ENCODE data around the gene CDH4. TPM values are rescaled to one million over a fixed set of nuclear protein-coding genes. Genes with fewer than 3 reads are reported as not detected.

CDH4 gene
- total RNA-seq, 1 donor from 2014 or later, result 39.7 TPM

DNA sequence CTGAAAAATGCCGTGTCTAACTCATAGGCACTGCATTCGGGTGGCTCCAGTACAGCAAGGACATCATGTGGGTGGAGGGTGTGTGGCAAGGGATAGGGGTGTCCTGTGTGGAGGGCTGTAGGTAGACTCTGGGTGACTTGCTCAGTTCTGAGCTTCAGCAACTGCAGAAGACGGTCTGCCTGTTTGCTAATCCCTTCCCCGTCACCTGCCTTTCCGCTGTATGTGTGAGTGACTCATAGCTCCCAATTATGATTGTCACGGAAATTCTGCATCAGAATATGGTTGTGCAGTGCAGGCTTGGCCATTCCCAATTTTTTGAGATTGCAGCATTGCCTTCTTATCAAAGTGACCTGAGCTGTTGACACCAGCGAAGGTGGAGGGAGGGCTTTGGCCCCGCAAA is 174.3 kb downstream of the CDH4 start:
- H3K27me3 ChIP-seq (ENCODE audit: control insufficient read depth, insufficient read depth, low read length), result no peaks in the 10 kb centered on the region
- DNase-seq (ENCODE audit: low read depth), result no peak
- H3K36me3 ChIP-seq (ENCODE audit: control insufficient read depth, insufficient read depth, low read length), result no peaks in the 10 kb centered on the region
- no peak overlapping the region for H3K4me3 ChIP-seq (ENCODE audit: low read depth, low read length)
- TF ChIP-seq, protein P1, sequence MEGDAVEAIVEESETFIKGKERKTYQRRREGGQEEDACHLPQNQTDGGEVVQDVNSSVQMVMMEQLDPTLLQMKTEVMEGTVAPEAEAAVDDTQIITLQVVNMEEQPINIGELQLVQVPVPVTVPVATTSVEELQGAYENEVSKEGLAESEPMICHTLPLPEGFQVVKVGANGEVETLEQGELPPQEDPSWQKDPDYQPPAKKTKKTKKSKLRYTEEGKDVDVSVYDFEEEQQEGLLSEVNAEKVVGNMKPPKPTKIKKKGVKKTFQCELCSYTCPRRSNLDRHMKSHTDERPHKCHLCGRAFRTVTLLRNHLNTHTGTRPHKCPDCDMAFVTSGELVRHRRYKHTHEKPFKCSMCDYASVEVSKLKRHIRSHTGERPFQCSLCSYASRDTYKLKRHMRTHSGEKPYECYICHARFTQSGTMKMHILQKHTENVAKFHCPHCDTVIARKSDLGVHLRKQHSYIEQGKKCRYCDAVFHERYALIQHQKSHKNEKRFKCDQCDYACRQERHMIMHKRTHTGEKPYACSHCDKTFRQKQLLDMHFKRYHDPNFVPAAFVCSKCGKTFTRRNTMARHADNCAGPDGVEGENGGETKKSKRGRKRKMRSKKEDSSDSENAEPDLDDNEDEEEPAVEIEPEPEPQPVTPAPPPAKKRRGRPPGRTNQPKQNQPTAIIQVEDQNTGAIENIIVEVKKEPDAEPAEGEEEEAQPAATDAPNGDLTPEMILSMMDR (IDR thresholded peaks at IDR 0.05; ENCODE audit: insufficient read depth, low read length, poor library complexity, severe bottlenecking), result no peak

DNA sequence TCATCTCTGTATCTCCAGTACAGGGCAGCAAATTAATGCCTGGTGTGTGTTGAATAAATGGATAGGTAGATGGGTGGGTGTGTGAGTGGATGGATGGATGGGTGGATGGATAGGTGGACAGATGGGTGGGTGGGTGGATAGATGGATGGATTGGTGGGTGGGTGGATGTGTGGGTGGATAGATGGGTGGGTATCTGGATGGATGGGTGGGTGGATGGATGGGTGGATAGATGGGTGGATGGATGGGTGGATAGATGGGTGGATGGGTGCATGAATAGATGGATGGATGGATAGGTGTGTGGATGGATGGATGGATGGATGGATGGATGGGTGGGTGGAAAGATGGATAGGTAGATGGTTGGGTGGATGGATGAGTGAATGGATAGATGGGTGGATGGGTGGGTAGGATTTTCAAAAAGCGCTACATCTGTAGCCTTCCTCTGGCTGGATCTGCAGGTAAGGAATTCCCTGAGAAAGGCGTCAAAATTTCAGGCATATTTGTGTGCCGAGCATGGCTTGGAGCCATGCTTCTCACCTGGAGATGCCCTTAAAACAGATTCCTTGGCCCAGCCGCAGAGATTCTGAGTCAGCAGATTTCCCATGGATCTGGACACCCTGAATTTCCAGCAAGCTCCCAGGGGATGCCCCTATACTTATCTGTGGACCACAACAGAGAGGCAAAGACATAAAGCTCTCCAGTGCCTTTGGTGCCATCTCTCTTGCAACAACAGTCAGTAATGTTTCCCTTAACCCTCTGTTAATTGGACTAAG is 177.6 kb downstream of the CDH4 start:
- DNase-seq (ENCODE audit: low read depth), result no peak
- Histone ChIP-seq H3K27me3 (ENCODE audit: control insufficient read depth, insufficient read depth, low read length) (no peaks in the 10 kb centered on the region), H3K36me3 (ENCODE audit: control insufficient read depth, insufficient read depth, low read length) (no peaks in the 10 kb centered on the region), H3K4me3 (ENCODE audit: low read depth, low read length) (no peak overlapping the region)
- TF ChIP-seq, protein P1 (IDR thresholded peaks at IDR 0.05; ENCODE audit: insufficient read depth, low read length, poor library complexity, severe bottlenecking), result no peak

DNA sequence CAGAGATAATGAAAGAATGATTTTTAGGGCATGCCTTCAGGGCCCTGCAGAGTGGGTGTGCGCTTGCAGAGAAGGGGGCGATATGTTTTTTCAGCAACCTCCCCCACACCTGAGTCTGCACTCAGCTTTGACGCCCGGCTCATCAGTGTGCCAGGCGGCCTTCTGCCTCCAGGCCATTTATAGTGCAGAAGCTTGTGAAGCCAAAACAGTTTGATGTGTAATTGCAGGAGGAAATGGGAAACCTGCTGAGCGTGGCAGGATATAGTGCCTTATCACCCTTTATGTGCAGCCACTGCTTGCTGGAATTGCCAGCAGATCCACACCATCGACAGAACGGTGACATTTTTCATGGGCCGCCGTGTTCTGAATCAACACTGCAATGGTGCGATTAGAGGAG is 178.2 kb downstream of the CDH4 start:
- TF ChIP-seq, protein P1 (IDR thresholded peaks at IDR 0.05; ENCODE audit: insufficient read depth, low read length, poor library complexity, severe bottlenecking), result no peak
- H3K27me3 ChIP-seq (ENCODE audit: control insufficient read depth, insufficient read depth, low read length), result no peaks in the 10 kb centered on the region
- DNase-seq (ENCODE audit: low read depth), result no peak
- H3K36me3 ChIP-seq (ENCODE audit: control insufficient read depth, insufficient read depth, low read length), result no peaks in the 10 kb centered on the region
- no peak overlapping the region for H3K4me3 ChIP-seq (ENCODE audit: low read depth, low read length)

DNA sequence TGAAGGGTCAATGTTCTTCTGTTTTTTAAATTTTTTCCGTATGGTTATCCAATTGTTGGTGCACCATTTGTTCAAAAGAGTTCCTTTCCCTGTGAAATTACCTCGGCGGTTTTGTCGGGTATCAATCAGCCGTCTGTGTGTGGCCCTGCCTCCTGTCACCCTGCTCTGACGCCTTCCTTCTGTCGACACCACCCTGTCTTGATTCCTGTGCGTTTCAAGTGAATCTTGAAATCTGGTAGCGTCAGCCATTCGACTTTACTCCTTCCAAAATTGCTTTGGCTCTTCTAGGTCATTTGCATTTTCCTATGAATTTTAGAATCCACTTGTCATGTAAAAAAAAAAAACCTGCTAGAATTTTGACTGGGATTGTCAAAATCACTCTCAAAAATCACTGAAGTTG is 181.1 kb downstream of the CDH4 start:
- TF ChIP-seq, protein P1 (IDR thresholded peaks at IDR 0.05; ENCODE audit: insufficient read depth, low read length, poor library complexity, severe bottlenecking), result no peak
- DNase-seq (ENCODE audit: low read depth), result no peak
- no peak overlapping the region for H3K4me3 ChIP-seq (ENCODE audit: low read depth, low read length)
- H3K36me3 ChIP-seq (ENCODE audit: control insufficient read depth, insufficient read depth, low read length), result no peaks in the 10 kb centered on the region
- no peaks in the 10 kb centered on the region for H3K27me3 ChIP-seq (ENCODE audit: control insufficient read depth, insufficient read depth, low read length)

DNA sequence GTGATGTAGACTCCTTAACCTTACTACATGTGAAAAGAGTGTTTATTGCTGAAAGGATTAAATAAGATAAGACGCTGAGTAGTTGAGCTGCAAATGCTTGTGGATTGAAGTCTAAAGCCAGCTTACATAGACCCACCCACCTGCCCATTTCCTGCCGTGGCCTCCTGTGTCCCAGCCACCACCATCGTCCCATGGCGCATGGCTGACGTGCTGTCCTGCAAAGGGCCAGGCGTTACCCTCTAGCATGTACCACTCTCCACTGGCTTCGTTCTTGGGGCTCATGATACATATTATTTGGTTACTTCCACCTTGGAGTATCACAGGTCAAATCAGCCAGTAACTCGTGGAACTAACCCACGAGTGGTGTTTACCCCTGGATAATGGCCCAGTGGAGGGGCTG is 181.8 kb downstream of the CDH4 start:
- DNase-seq (ENCODE audit: low read depth), result no peak
- Histone ChIP-seq H3K4me3 (ENCODE audit: low read depth, low read length) (no peak overlapping the region), H3K36me3 (ENCODE audit: control insufficient read depth, insufficient read depth, low read length) (no peaks in the 10 kb centered on the region), H3K27me3 (ENCODE audit: control insufficient read depth, insufficient read depth, low read length) (no peaks in the 10 kb centered on the region)
- TF ChIP-seq, protein P1 (IDR thresholded peaks at IDR 0.05; ENCODE audit: insufficient read depth, low read length, poor library complexity, severe bottlenecking), result no peak

DNA sequence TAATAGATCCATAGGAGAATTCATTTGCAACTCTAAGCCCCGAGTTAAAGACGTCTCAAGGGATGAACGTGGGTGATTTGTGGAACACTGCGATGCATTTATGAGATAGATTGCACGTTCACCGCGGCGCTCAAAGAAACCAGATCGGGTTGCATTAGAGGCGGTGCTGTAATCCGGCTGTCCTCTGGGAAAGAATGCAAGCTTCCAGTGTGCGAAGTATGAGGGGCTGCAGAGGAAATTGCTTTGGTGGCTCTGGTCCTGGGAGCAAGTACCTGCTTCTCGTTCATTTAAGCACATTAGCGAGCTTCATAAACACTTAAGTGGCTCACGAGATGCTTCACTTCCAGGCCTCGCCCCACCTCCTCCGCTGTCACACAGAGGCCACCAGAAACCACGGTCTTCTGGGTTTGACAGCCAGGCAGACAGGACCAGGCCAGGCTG is 182.3 kb downstream of the CDH4 start:
- H3K4me3 ChIP-seq (ENCODE audit: low read depth, low read length), result no peak overlapping the region
- no peak for DNase-seq (ENCODE audit: low read depth)
- TF ChIP-seq, protein P1 (IDR thresholded peaks at IDR 0.05; ENCODE audit: insufficient read depth, low read length, poor library complexity, severe bottlenecking), result no peak
- H3K27me3 ChIP-seq (ENCODE audit: control insufficient read depth, insufficient read depth, low read length), result no peaks in the 10 kb centered on the region
- H3K36me3 ChIP-seq (ENCODE audit: control insufficient read depth, insufficient read depth, low read length), result no peaks in the 10 kb centered on the region
